ENCODE results near the gene DLST.
A peak's percentile ranks its signal among the peaks of the same experiment; 100 is the strongest.

The DLST gene

DNA sequence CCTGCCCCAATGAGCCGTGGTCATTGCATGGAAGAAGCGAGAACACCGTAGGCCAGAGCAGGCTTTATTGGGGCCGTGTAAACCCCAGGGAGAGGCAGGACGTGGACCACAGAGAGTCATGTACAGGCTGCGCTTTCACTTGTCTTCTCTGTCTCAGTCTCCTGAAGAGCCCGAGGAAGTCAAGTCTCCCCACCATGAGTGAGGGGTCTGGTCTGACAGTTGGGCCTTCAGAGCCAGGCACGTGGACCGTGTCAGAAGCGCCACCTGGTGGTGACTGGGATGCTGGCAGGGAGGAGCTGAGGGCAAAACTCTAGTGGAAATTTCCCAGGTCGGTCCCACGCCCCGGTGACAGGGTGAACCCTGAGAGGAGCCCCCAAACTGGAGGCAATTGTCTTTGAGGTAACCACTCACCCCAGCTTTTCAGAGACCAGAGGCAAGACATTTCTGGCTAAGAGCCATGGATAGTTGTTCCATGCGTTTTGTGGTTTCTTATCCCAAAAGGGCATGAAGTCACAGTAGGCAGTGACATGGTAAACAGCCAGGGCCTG lies 24.0 kb downstream of the DLST start:
- H3K9ac ChIP-seq = no peak overlapping the region
- TF ChIP-seq CTCF (IDR thresholded peaks at IDR 0.05) = peak; percentile 93
- H3K79me2 ChIP-seq = no peaks in the 10 kb centered on the region
- peak overlapping the region; percentile 16 for H3K27ac ChIP-seq
- H3K4me1 ChIP-seq = peaks cover 4% of the 10 kb centered on the region
- H3K36me3 ChIP-seq (ENCODE audit: control insufficient read depth, insufficient read depth, low read length) = no peaks in the 10 kb centered on the region
- no peaks in the 10 kb centered on the region for H3K9me3 ChIP-seq (ENCODE audit: control insufficient read depth, low read length)
- no peak overlapping the region for H3K4me3 ChIP-seq (ENCODE audit: low read depth, low read length)
- no peaks in the 10 kb centered on the region for H3K27me3 ChIP-seq (ENCODE audit: control insufficient read depth, insufficient read depth, low read length)
- no peak overlapping the region for H3K4me2 ChIP-seq (ENCODE audit: low read length)
- no peak overlapping the region for H2AFZ ChIP-seq

- Histone ChIP-seq H3K4me2 (ENCODE audit: low read length) (no peak overlapping the region), H3K4me3 (ENCODE audit: low read depth, low read length) (no peak overlapping the region), H2AFZ (no peak overlapping the region), H3K79me2 (no peaks in the 10 kb centered on the region), H3K27ac (no peak overlapping the region), H3K4me1 (peaks cover 4% of the 10 kb centered on the region), H3K27me3 (ENCODE audit: control insufficient read depth, insufficient read depth, low read length) (no peaks in the 10 kb centered on the region), H3K9ac (no peak overlapping the region), H3K36me3 (ENCODE audit: control insufficient read depth, insufficient read depth, low read length) (no peaks in the 10 kb centered on the region), H3K9me3 (ENCODE audit: control insufficient read depth, low read length) (no peaks in the 10 kb centered on the region)
- no peak for TF ChIP-seq CTCF (IDR thresholded peaks at IDR 0.05)
These were observed 25.3 kb downstream of the DLST start for GRCh38 chr14:74906925-74907521.

DNA sequence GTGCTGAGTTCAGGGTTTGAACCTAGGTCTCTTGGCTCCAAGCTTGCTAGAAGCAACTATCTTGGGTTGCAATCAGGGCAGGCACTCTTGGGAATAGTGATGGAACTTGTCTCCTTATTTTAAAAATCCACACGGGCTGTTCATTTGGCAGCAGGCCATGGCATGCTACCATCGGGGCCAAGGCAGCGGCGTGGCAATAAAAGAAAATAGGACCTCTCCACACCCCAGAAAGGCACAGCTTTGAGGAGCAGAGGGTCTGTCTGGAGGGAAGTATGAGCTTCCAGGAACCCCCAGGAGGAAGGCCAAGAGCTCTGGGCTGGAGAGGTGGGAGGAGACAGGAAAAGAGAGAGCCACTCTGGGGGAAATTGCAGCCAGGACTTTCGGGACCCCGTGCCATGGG lies 26.0 kb downstream of the DLST start:
- Histone ChIP-seq H3K36me3 (ENCODE audit: control insufficient read depth, insufficient read depth, low read length) (no peaks in the 10 kb centered on the region), H3K9ac (no peak overlapping the region), H3K27me3 (ENCODE audit: control insufficient read depth, insufficient read depth, low read length) (no peaks in the 10 kb centered on the region), H3K4me1 (peaks cover 4% of the 10 kb centered on the region), H2AFZ (no peak overlapping the region), H3K27ac (no peak overlapping the region), H3K4me2 (ENCODE audit: low read length) (no peak overlapping the region), H3K79me2 (no peaks in the 10 kb centered on the region), H3K4me3 (ENCODE audit: low read depth, low read length) (no peak overlapping the region), H3K9me3 (ENCODE audit: control insufficient read depth, low read length) (no peaks in the 10 kb centered on the region)
- no peak for TF ChIP-seq CTCF (IDR thresholded peaks at IDR 0.05)

- Histone ChIP-seq H3K4me3 (ENCODE audit: low read depth, low read length) (no peak overlapping the region), H3K36me3 (ENCODE audit: control insufficient read depth, insufficient read depth, low read length) (no peaks in the 10 kb centered on the region), H3K4me2 (ENCODE audit: low read length) (no peak overlapping the region), H3K9ac (no peak overlapping the region), H3K27me3 (ENCODE audit: control insufficient read depth, insufficient read depth, low read length) (no peaks in the 10 kb centered on the region), H3K27ac (no peak overlapping the region), H3K9me3 (ENCODE audit: control insufficient read depth, low read length) (no peaks in the 10 kb centered on the region), H3K79me2 (no peaks in the 10 kb centered on the region), H2AFZ (no peak overlapping the region), H3K4me1 (peaks cover 4% of the 10 kb centered on the region)
- no peak for TF ChIP-seq CTCF (IDR thresholded peaks at IDR 0.05)
These were observed 27.2 kb downstream of the DLST start for GRCh38 chr14:74908861-74909341.

DNA sequence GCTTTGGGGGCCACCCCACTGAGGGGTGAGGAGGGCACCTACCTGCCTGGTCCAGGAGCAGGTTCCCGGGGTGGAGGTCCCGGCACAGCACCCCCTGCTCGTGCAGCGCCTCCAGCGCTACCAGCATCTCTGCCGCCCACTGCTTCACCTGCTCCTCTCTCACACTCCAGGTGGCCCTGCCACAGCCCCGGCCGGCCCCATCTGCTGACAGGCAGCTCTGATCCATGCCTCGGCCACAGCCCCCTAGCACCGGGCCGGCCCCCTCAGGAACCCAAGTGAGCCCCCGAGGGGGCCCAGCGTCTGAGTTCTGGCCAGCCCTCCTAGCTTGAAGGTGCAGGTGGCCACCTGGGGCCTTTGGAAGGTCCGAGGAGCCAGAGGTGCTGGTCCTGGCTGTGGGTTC lies 27.8 kb downstream of the DLST start:
- H3K4me3 ChIP-seq (ENCODE audit: low read depth, low read length) = no peak overlapping the region
- no peaks in the 10 kb centered on the region for H3K27me3 ChIP-seq (ENCODE audit: control insufficient read depth, insufficient read depth, low read length)
- no peak overlapping the region for H3K9ac ChIP-seq
- H3K9me3 ChIP-seq (ENCODE audit: control insufficient read depth, low read length) = no peaks in the 10 kb centered on the region
- H3K27ac ChIP-seq = no peak overlapping the region
- no peak overlapping the region for H3K4me2 ChIP-seq (ENCODE audit: low read length)
- no peak overlapping the region for H2AFZ ChIP-seq
- H3K36me3 ChIP-seq (ENCODE audit: control insufficient read depth, insufficient read depth, low read length) = no peaks in the 10 kb centered on the region
- peaks cover 4% of the 10 kb centered on the region for H3K4me1 ChIP-seq
- H3K79me2 ChIP-seq = no peaks in the 10 kb centered on the region
- no peak for TF ChIP-seq CTCF (IDR thresholded peaks at IDR 0.05)

Data from parathyroid adenoma (tissue), 2 donors.